ENCODE data around the gene GYPE. TPM values are rescaled to one million over a fixed set of nuclear protein-coding genes. Genes with fewer than 3 reads are reported as not detected.
"Not testable (repeated sequence)": the region's sequence is repeated elsewhere in the genome, so short reads cannot be mapped to it uniquely, and the experiment has no call there.

Gene GYPE
- total RNA-seq, 1 donor, result under 0.01 TPM

GRCh38 chr4:143870523-143871268 lies 34.7 kb downstream of the GYPE start:
- not testable (repeated sequence) for H3K27me3 ChIP-seq (ENCODE audit: insufficient read depth, low read length); H3K36me3 ChIP-seq (ENCODE audit: insufficient read depth, low read length); H3K27ac ChIP-seq (ENCODE audit: low read depth, low read length); H3K9me3 ChIP-seq (ENCODE audit: low read depth, low read length); H2AFZ ChIP-seq (ENCODE audit: low read length); H3K4me1 ChIP-seq (ENCODE audit: insufficient read depth, low read length); H4K20me1 ChIP-seq (ENCODE audit: insufficient read depth, low read length); H3K79me2 ChIP-seq (ENCODE audit: insufficient read depth, low read length); DNase-seq (ENCODE audit: insufficient read length, low spot score, missing footprints); H3K4me2 ChIP-seq (ENCODE audit: insufficient read depth, low read length); H3K4me3 ChIP-seq (ENCODE audit: insufficient read depth, low read length)

GRCh38 chr4:143869925-143870324 lies 35.4 kb downstream of the GYPE start:
- not testable (repeated sequence) for H3K79me2 ChIP-seq (ENCODE audit: insufficient read depth, low read length); H3K4me2 ChIP-seq (ENCODE audit: insufficient read depth, low read length); H2AFZ ChIP-seq (ENCODE audit: low read length); DNase-seq (ENCODE audit: insufficient read length, low spot score, missing footprints); H3K36me3 ChIP-seq (ENCODE audit: insufficient read depth, low read length); H3K4me3 ChIP-seq (ENCODE audit: insufficient read depth, low read length); H3K9me3 ChIP-seq (ENCODE audit: low read depth, low read length); H3K27me3 ChIP-seq (ENCODE audit: insufficient read depth, low read length); H3K27ac ChIP-seq (ENCODE audit: low read depth, low read length); H3K4me1 ChIP-seq (ENCODE audit: insufficient read depth, low read length); H4K20me1 ChIP-seq (ENCODE audit: insufficient read depth, low read length)

DNA sequence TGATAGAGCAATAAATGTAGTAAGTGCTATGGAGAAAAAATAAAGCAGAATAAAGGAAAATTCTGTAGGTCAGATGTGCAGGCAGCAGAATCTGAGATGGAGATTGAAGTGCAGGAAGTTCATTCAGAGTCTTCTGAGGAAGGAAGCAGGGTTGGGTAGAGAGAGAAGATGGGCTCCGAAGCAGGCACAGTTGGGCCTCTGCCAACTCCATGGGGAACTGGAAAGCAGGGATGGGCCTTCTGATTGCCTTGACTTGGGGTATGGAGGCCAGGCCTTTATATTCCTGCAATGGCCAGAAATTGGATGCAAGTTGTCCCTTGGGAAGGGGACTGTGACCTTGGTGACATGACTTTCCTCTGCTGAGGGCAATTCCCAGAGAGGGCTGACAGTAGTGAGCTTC lies 42.6 kb downstream of the GYPE start:
- not testable (repeated sequence) for H3K27me3 ChIP-seq (ENCODE audit: insufficient read depth, low read length); H3K4me2 ChIP-seq (ENCODE audit: insufficient read depth, low read length); H4K20me1 ChIP-seq (ENCODE audit: insufficient read depth, low read length)

DNA sequence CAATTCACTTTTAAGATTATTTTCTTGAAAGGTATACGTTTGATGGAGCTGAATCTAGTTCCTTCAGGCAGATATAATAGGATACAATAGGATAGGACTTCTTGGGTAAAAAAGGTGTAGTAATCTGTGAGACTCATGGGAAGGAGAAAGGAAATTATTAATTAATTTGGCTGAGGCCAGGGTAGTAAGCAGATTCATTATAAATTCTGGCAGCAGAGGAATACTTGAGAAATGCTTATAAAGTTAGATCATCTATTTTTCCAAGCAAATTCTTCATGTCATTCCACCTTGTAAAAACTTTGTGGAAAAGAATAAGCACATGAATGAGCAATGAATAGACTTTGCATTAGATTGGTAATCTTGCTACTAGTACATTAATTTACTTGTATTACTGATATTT lies 46.9 kb downstream of the GYPE start:
- no peaks in the 10 kb centered on the region for H3K27me3 ChIP-seq (ENCODE audit: insufficient read depth, low read length)
- H3K4me2 ChIP-seq (ENCODE audit: insufficient read depth, low read length), result no peak overlapping the region
- H3K4me1 ChIP-seq (ENCODE audit: insufficient read depth, low read length), result no peaks in the 10 kb centered on the region
- H3K36me3 ChIP-seq (ENCODE audit: insufficient read depth, low read length), result no peaks in the 10 kb centered on the region
- no peak overlapping the region for H3K4me3 ChIP-seq (ENCODE audit: insufficient read depth, low read length)
- H3K27ac ChIP-seq (ENCODE audit: low read depth, low read length), result no peak overlapping the region
- no peaks in the 10 kb centered on the region for H3K9me3 ChIP-seq (ENCODE audit: low read depth, low read length)
- no peak overlapping the region for H2AFZ ChIP-seq (ENCODE audit: low read length)
- no peak for DNase-seq (ENCODE audit: insufficient read length, low spot score, missing footprints)
- no peak for TF ChIP-seq CTCF (IDR thresholded peaks at IDR 0.05; ENCODE audit: extremely low read depth, low read depth, low read length)
- H3K79me2 ChIP-seq (ENCODE audit: insufficient read depth, low read length), result no peaks in the 10 kb centered on the region
- no peaks in the 10 kb centered on the region for H4K20me1 ChIP-seq (ENCODE audit: insufficient read depth, low read length)

More for the DNA sequence above, 42.6 kb downstream of the GYPE start:
- H3K36me3 ChIP-seq (ENCODE audit: insufficient read depth, low read length); H3K9me3 ChIP-seq (ENCODE audit: low read depth, low read length); DNase-seq (ENCODE audit: insufficient read length, low spot score, missing footprints); H3K4me3 ChIP-seq (ENCODE audit: insufficient read depth, low read length); H3K79me2 ChIP-seq (ENCODE audit: insufficient read depth, low read length); H2AFZ ChIP-seq (ENCODE audit: low read length); H3K27ac ChIP-seq (ENCODE audit: low read depth, low read length); H3K4me1 ChIP-seq (ENCODE audit: insufficient read depth, low read length): not testable (repeated sequence)

DNA sequence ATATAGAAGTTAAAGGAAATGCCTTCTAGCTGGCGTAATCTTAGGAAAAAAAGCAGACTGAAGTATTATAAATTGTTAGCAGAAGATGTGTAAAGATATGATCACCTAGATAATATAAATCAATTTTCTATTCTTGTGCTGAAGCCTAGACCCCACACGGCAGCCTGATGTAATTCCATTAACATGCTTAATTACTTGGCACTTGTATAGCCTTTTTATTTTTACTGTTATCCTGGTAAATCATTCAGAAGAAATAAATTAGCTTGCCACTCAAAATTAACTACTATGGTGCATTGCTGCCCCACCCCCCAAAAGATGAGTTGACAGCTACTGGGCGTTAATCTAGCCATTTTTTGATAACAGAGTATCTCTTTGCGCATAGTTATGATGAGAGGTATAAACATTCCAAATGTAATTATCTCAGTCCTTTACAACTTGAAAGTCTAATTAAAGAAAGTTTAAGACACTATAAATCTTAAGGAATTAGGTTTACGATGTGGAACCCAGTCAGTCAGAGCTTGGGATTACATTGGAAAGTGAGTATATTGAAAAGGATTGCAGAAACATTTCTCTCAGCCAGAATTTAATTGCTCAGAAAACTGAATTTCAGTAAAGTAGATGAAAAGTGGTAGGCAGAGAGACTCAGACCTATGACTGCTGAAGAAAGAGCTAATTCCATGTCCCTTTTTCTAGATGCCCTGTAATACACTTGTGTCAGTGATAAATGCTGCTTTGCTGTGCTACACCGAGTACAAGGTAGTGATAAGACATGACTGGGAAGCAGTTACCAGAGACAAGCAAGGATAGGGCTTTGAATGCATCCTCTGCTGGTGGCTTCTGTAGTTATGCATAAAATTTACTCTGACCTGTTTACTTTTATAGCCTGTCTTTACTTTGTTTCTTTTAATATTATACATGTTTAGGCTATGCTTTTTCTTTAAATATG lies 47.7 kb downstream of the GYPE start:
- H3K4me1 ChIP-seq (ENCODE audit: insufficient read depth, low read length); H3K27me3 ChIP-seq (ENCODE audit: insufficient read depth, low read length); DNase-seq (ENCODE audit: insufficient read length, low spot score, missing footprints); H3K4me3 ChIP-seq (ENCODE audit: insufficient read depth, low read length); H3K9me3 ChIP-seq (ENCODE audit: low read depth, low read length); H3K36me3 ChIP-seq (ENCODE audit: insufficient read depth, low read length); H3K27ac ChIP-seq (ENCODE audit: low read depth, low read length); H2AFZ ChIP-seq (ENCODE audit: low read length); H3K79me2 ChIP-seq (ENCODE audit: insufficient read depth, low read length); H3K4me2 ChIP-seq (ENCODE audit: insufficient read depth, low read length); H4K20me1 ChIP-seq (ENCODE audit: insufficient read depth, low read length): not testable (repeated sequence)

- not testable (repeated sequence) for DNase-seq (ENCODE audit: insufficient read length, low spot score, missing footprints); H3K79me2 ChIP-seq (ENCODE audit: insufficient read depth, low read length); H3K27ac ChIP-seq (ENCODE audit: low read depth, low read length); H2AFZ ChIP-seq (ENCODE audit: low read length); H3K4me1 ChIP-seq (ENCODE audit: insufficient read depth, low read length); H3K9me3 ChIP-seq (ENCODE audit: low read depth, low read length); H3K4me3 ChIP-seq (ENCODE audit: insufficient read depth, low read length); H4K20me1 ChIP-seq (ENCODE audit: insufficient read depth, low read length); H3K27me3 ChIP-seq (ENCODE audit: insufficient read depth, low read length); H3K4me2 ChIP-seq (ENCODE audit: insufficient read depth, low read length); H3K36me3 ChIP-seq (ENCODE audit: insufficient read depth, low read length)
Measured at GRCh38 chr4:143856017-143856557, 49.3 kb downstream of the GYPE start.

DNA sequence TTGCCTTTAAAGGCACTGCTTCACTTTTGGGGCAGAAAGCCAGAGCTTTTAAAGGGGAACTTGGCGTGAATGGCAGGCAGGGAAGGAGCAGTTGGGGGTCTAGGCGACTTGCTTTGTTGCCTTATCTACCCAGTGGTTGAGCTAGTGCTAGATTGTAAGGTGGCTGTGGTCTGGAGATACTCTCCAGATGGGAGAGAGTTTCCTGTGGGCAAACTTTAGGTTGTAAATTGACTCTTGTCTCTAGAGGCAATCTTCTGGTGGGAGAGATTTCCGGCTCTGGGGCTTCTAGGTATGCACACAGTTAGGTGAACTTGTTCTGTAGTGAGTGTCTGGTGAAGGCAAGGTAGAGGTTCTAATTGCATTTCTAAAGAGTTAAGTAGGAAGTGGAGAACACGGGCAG lies 50.7 kb downstream of the GYPE start:
- H3K27ac ChIP-seq (ENCODE audit: low read depth, low read length); H3K4me1 ChIP-seq (ENCODE audit: insufficient read depth, low read length); H3K36me3 ChIP-seq (ENCODE audit: insufficient read depth, low read length): not testable (repeated sequence)

DNA sequence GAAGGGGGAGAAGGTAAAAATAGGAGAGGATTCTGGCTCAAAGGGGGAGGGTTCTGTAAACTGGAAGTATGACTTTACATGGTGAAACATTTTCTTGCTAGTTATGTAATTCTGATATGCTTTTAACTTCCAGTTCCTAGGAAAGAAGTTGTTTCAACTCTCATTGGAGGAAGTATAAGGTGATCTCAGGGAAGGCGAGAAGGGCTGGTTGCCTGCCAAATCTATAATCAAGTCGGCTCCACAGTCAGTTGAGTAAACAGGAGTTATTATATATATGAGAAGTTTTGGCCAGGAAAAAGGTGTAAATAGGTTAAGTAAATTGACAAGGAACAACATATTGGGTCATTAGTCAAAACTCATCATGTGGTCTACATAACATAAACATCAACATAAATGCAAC lies 56.1 kb downstream of the GYPE start:
- H3K27me3 ChIP-seq (ENCODE audit: insufficient read depth, low read length); H4K20me1 ChIP-seq (ENCODE audit: insufficient read depth, low read length); H2AFZ ChIP-seq (ENCODE audit: low read length); DNase-seq (ENCODE audit: insufficient read length, low spot score, missing footprints); H3K27ac ChIP-seq (ENCODE audit: low read depth, low read length); H3K4me2 ChIP-seq (ENCODE audit: insufficient read depth, low read length); H3K9me3 ChIP-seq (ENCODE audit: low read depth, low read length); H3K4me3 ChIP-seq (ENCODE audit: insufficient read depth, low read length); H3K79me2 ChIP-seq (ENCODE audit: insufficient read depth, low read length); H3K4me1 ChIP-seq (ENCODE audit: insufficient read depth, low read length); H3K36me3 ChIP-seq (ENCODE audit: insufficient read depth, low read length): not testable (repeated sequence)

More for the DNA sequence above, 50.7 kb downstream of the GYPE start:
- DNase-seq (ENCODE audit: insufficient read length, low spot score, missing footprints); H3K79me2 ChIP-seq (ENCODE audit: insufficient read depth, low read length); H3K9me3 ChIP-seq (ENCODE audit: low read depth, low read length); H3K4me2 ChIP-seq (ENCODE audit: insufficient read depth, low read length); H4K20me1 ChIP-seq (ENCODE audit: insufficient read depth, low read length); H2AFZ ChIP-seq (ENCODE audit: low read length); H3K4me3 ChIP-seq (ENCODE audit: insufficient read depth, low read length); H3K27me3 ChIP-seq (ENCODE audit: insufficient read depth, low read length): not testable (repeated sequence)

Measured in osteoblast (primary cell).